T-cell (primary cell): ENCODE data around the gene RRP7A. TPM values are rescaled to one million over a fixed set of nuclear protein-coding genes. Genes with fewer than 3 reads are reported as not detected.
"Not testable (repeated sequence)": the region's sequence is repeated elsewhere in the genome, so short reads cannot be mapped to it uniquely, and the experiment has no call there.

ENCODE experiments used
- ATAC-seq, 4 experiments: fragments of 200-7000 bp in 3 of 4; fragments of 150-1000 bp in 1 of 4; cut with Tn5 transposase; replicated peaks in 1 of 4; 1 replicate in 3 of 4; 2 replicates in 1 of 4; pipeline ENCODE4 v1.10.0; 2021; ENCODE audit warnings: moderate library complexity in 3 of 4, mild to moderate bottlenecking in 2 of 4, moderate number of reproducible peaks in 1 of 4
- CTCF ChIA-PET, 2 donors: fragments of 300-600 bp; sonication (Branson Sonifier 250); formaldehyde crosslinking; loops; one replicate each; lab custom pipeline; 2022; ENCODE audit warnings: antibody characterized with exemption in 2 of 2; lab: Charles Lee
- POLR2A ChIA-PET, 2 donors: fragments of 300-600 bp; sonication (Branson Sonifier 250); formaldehyde crosslinking; loops; one replicate each; lab custom pipeline; 2022; ENCODE audit warnings: antibody characterized with exemption in 2 of 2; lab: Charles Lee
- DNase-seq, 35 experiments: peaks; one replicate each; pipeline versions ENCODE4 v3.0.0 to v3.0.0-alpha.2; 2013 to 2023
- H3K27ac ChIP-seq: one replicate; pipeline ENCODE4 v1.5.1; 2013; ENCODE audit warnings: low read length
- H3K27me3 ChIP-seq, 2 experiments: replicated peaks in 1 of 2; 1 replicate in 1 of 2; 2 replicates in 1 of 2; pipeline versions ENCODE4 v1.6.1 to v1.7.0; 2013; ENCODE audit warnings: low read length in 1 of 2, mixed read lengths in 1 of 2; ENCODE audit not compliant: control insufficient read depth in 2 of 2, insufficient read depth in 2 of 2; ENCODE audit errors: extremely low read depth in 1 of 2
- H3K36me3 ChIP-seq, 2 donors: 1 replicate in 1 of 2; 2 replicates in 1 of 2; pipeline versions ENCODE4 v1.6.1 to v1.7.0; 2013; ENCODE audit warnings: low read length in 1 of 2; ENCODE audit not compliant: control insufficient read depth in 2 of 2, insufficient read depth in 1 of 2; ENCODE audit errors: extremely low read depth in 1 of 2
- H3K4me1 ChIP-seq, 2 experiments: 1 replicate in 1 of 2; 2 replicates in 1 of 2; pipeline versions ENCODE4 v1.6.1 to v1.7.0; 2013; ENCODE audit warnings: low read length in 2 of 2, mixed read lengths in 1 of 2; ENCODE audit not compliant: insufficient read depth in 2 of 2, control insufficient read depth in 1 of 2; ENCODE audit errors: extremely low read depth in 1 of 2
- H3K4me3 ChIP-seq, 2 donors: 1 replicate in 1 of 2; 2 replicates in 1 of 2; pipeline versions ENCODE4 v1.5.1 to v1.7.0; 2013; ENCODE audit warnings: mild to moderate bottlenecking in 2 of 2, low read length in 1 of 2, moderate library complexity in 1 of 2; ENCODE audit not compliant: control insufficient read depth in 1 of 2; ENCODE audit errors: extremely low read depth in 1 of 2
- H3K9me3 ChIP-seq: 2 replicates; pipeline ENCODE4 v1.7.0; 2013
- H3K27ac Mint-ChIP-seq, 2 donors: one replicate each; pipeline ENCODE4 v1.8.0; 2020 to 2021; ENCODE audit warnings: mild to moderate bottlenecking in 2 of 2, mixed read lengths in 2 of 2
- H3K27me3 Mint-ChIP-seq, 2 donors: one replicate each; pipeline ENCODE4 v1.8.0; 2021 to 2022; ENCODE audit warnings: mixed read lengths in 2 of 2
- H3K36me3 Mint-ChIP-seq: one replicate; pipeline ENCODE4 v1.8.0; 2021; ENCODE audit warnings: mixed read lengths
- H3K4me1 Mint-ChIP-seq, 3 donors: one replicate each; pipeline ENCODE4 v1.8.0; 2020 to 2022; ENCODE audit warnings: mixed read lengths in 3 of 3, mild to moderate bottlenecking in 1 of 3
- H3K4me3 Mint-ChIP-seq, 3 donors: one replicate each; pipeline ENCODE4 v1.8.0; 2020 to 2022; ENCODE audit warnings: mild to moderate bottlenecking in 3 of 3, mixed read lengths in 3 of 3, moderate library complexity in 3 of 3
- H3K9me3 Mint-ChIP-seq, 3 donors: one replicate each; pipeline ENCODE4 v1.8.0; 2020 to 2022; ENCODE audit warnings: mixed read lengths in 3 of 3
- WGBS: methylation state at CpG from one replicate; pipeline ENCODE4 v1.1.5; 2013; ENCODE audit warnings: missing lambda C conversion rate; ENCODE audit not compliant: insufficient coverage; 5-methylcytosine and 5-hydroxymethylcytosine counted together
- total RNA-seq, 35 experiments: library from RNA in 6 of 35; stranded (reverse) in 6 of 35; fragments of 120-200 nt in 1 of 35; gene quantifications; one replicate each; pipeline versions ENCODE4 v1.2.1 to v1.2.4 and lab custom pipeline; 2013 to 2026

RRP7A gene
- total RNA-seq (10 to 100 TPM; 51.2 to 84.9 (median 54.4) TPM), total RNA-seq (lab: John Stamatoyannopoulos, UW) (85.0 to 349 (median 153) reads per million in 29 experiments)
- total RNA-seq (2013), result 45.5 TPM

- Mint-ChIP-seq H3K4me3 (peak within 1 kb of the TSS; percentile 88 to 98 (median 92)), H3K36me3 (peaks cover 5% of the 10 kb centered on the region), H3K27ac (peak within 1 kb of the TSS; percentile 94 to 97), H3K27me3 (no peaks in the 10 kb centered on the region), H3K4me1 (peaks cover 8 to 25% (median 8%) of the 10 kb centered on the region in 3 donors), H3K9me3 (no peaks in the 10 kb centered on the region)
- CTCF ChIA-PET, result no interaction called here
- peak; percentile 65 to 94 (median 80) for DNase-seq
- Histone ChIP-seq H3K4me1 (peaks cover 3 to 25% of the 10 kb centered on the region in 2 experiments), H3K27me3 (no peaks in the 10 kb centered on the region), H3K4me3 (peak within 1 kb of the TSS; percentile 66 to 69), H3K9me3 (no peaks in the 10 kb centered on the region), H3K36me3 (peaks cover 0 to 27% of the 10 kb centered on the region in 2 donors), H3K27ac (peak within 1 kb of the TSS; percentile 60)
- ATAC-seq, result peak; percentile 93 to 97 (median 95)
- POLR2A ChIA-PET, result no interaction called here
- WGBS, result 9% methylated on average over 61 of the region's 65 CpGs
Observed at GRCh38 chr22:42519525-42520401, at the start of gene RRP7A. RRP7A (minus strand) TSS chr22:42519796; CDS start chr22:42519786, 10 bp downstream.

- POLR2A ChIA-PET, H3K4me3 ChIP-seq, H3K36me3 ChIP-seq, H3K4me1 Mint-ChIP-seq, H3K27me3 ChIP-seq, H3K27ac ChIP-seq, H3K27ac Mint-ChIP-seq, H3K4me3 Mint-ChIP-seq, H3K36me3 Mint-ChIP-seq, CTCF ChIA-PET, H3K9me3 Mint-ChIP-seq, DNase-seq, ATAC-seq, H3K27me3 Mint-ChIP-seq, H3K9me3 ChIP-seq, H3K4me1 ChIP-seq: not testable (repeated sequence)
- WGBS, result 100% methylated on average over 2 of the region's 6 CpGs
Observed at GRCh38 chr22:42567950-42568349, 48.4 kb upstream of the RRP7A start.

- Histone ChIP-seq H3K36me3 (no peaks in the 10 kb centered on the region), H3K4me1 (no peaks in the 10 kb centered on the region), H3K4me3 (no peak overlapping the region), H3K27me3 (no peaks in the 10 kb centered on the region), H3K9me3 (no peaks in the 10 kb centered on the region), H3K27ac (no peak overlapping the region)
- Mint-ChIP-seq H3K36me3 (peaks cover under 1% of the 10 kb centered on the region), H3K4me3 (no peak overlapping the region), H3K27me3 (no peaks in the 10 kb centered on the region), H3K9me3 (no peaks in the 10 kb centered on the region), H3K27ac (no peak overlapping the region), H3K4me1 (peaks cover 0 to 4% (median under 1%) of the 10 kb centered on the region in 3 donors)
- POLR2A ChIA-PET, result no interaction called here
- ATAC-seq, result no peak
- WGBS, result 96% methylated on average over 12 of the region's 12 CpGs
- no peak for DNase-seq
- CTCF ChIA-PET, result no interaction called here
Observed at GRCh38 chr22:42565956-42566355, 46.4 kb upstream of the RRP7A start.

- no peaks in the 10 kb centered on the region for H3K9me3 ChIP-seq
- no peak overlapping the region for H3K27ac ChIP-seq
- H3K36me3 Mint-ChIP-seq, result no peaks in the 10 kb centered on the region
- no peaks in the 10 kb centered on the region for H3K4me1 ChIP-seq
- no peaks in the 10 kb centered on the region for H3K27me3 Mint-ChIP-seq
- no peak overlapping the region for H3K4me3 ChIP-seq
- ChIA-PET POLR2A (no interaction called here), CTCF (no interaction called here)
- peaks cover 0 to 6% (median 5%) of the 10 kb centered on the region in 3 donors for H3K4me1 Mint-ChIP-seq
- H3K27ac Mint-ChIP-seq, result no peak overlapping the region
- H3K36me3 ChIP-seq, result no peaks in the 10 kb centered on the region
- H3K27me3 ChIP-seq, result no peaks in the 10 kb centered on the region
- H3K4me3 Mint-ChIP-seq, result no peak overlapping the region
- 98% methylated on average over 16 of the region's 17 CpGs for WGBS
- ATAC-seq, result no peak
- no peak for DNase-seq
- no peaks in the 10 kb centered on the region for H3K9me3 Mint-ChIP-seq
Observed at GRCh38 chr22:42564699-42565098, 45.1 kb upstream of the RRP7A start.

GRCh38 chr22:42563943-42564342, 44.3 kb upstream of the RRP7A start:
- H3K9me3 ChIP-seq, H3K27me3 Mint-ChIP-seq, H3K27me3 ChIP-seq, H3K36me3 ChIP-seq, H3K4me1 ChIP-seq, CTCF ChIA-PET, H3K4me1 Mint-ChIP-seq, DNase-seq, POLR2A ChIA-PET, H3K36me3 Mint-ChIP-seq, H3K4me3 Mint-ChIP-seq, H3K27ac ChIP-seq, ATAC-seq, H3K9me3 Mint-ChIP-seq, H3K4me3 ChIP-seq, H3K27ac Mint-ChIP-seq: not testable (repeated sequence)
- WGBS, result no CpG with 5 or more reads among the region's 3 CpGs

- POLR2A ChIA-PET, result interaction anchor here in 1 of 2 donors (0.6 kb wide), 1 partner anchor 550 kb away, joined by 4 read pairs; no protein-coding TSS in a partner anchor
- WGBS, result 100% methylated on average over 1 of the region's 2 CpGs
- H3K9me3 Mint-ChIP-seq, result no peaks in the 10 kb centered on the region
- H3K4me1 Mint-ChIP-seq, result peaks cover 0 to 6% (median 5%) of the 10 kb centered on the region in 3 donors
- ATAC-seq (no peak), DNase-seq (no peak)
- no peaks in the 10 kb centered on the region for H3K36me3 Mint-ChIP-seq
- no peaks in the 10 kb centered on the region for H3K27me3 Mint-ChIP-seq
- no peaks in the 10 kb centered on the region for H3K4me1 ChIP-seq
- H3K4me3 Mint-ChIP-seq, result no peak overlapping the region
- H3K4me3 ChIP-seq, result no peak overlapping the region
- H3K27me3 ChIP-seq, result no peaks in the 10 kb centered on the region
- H3K36me3 ChIP-seq, result no peaks in the 10 kb centered on the region
- no peaks in the 10 kb centered on the region for H3K9me3 ChIP-seq
- CTCF ChIA-PET, result interaction anchor here in 1 of 2 donors (0.6 kb wide), 1 partner anchor 126 kb away, joined by 3 read pairs; no protein-coding TSS in a partner anchor
- H3K27ac Mint-ChIP-seq, result no peak overlapping the region
- H3K27ac ChIP-seq, result no peak overlapping the region
Observed at GRCh38 chr22:42562684-42563083, 43.1 kb upstream of the RRP7A start.
